ENCODE data around the gene PLAC8L1. TPM values are rescaled to one million over a fixed set of nuclear protein-coding genes. Genes with fewer than 3 reads are reported as not detected.
A peak's percentile ranks its signal among the peaks of the same experiment; 100 is the strongest.

PLAC8L1 gene
- total RNA-seq, 1 donor from 2014 or later, result 2.0 TPM

DNA sequence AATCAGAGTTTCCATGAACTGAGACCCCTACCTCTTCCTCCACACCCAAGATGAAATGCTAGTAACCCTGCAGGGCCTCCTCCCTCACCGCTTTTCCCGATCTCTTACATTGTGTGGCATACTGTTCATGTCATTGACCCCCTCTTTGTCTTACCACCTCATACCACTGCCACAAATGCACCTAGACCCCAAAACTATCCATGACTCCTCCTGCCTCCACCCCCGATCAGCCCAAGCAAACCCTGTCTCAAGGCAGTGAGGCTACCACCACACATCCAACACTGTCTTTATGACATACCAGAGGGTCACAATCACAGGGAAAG lies 55.7 kb downstream of the PLAC8L1 start:
- Mint-ChIP-seq H3K4me3 (ENCODE audit: unreplicated experiment) (no peak overlapping the region), H3K4me1 (ENCODE audit: low read depth, unreplicated experiment) (peaks cover 27% of the 10 kb centered on the region), H3K36me3 (ENCODE audit: low read depth, unreplicated experiment) (peaks cover 7% of the 10 kb centered on the region), H3K27ac (ENCODE audit: unreplicated experiment) (peak overlapping the region; percentile 8), H3K9me3 (ENCODE audit: unreplicated experiment) (no peaks in the 10 kb centered on the region), H3K27me3 (ENCODE audit: low read depth, unreplicated experiment) (no peaks in the 10 kb centered on the region)
- Histone ChIP-seq H2AFZ (ENCODE audit: low read depth, low read length) (no peak overlapping the region), H3K9ac (ENCODE audit: low read length) (peak overlapping the region; percentile 51), H3K27ac (ENCODE audit: low read depth, low read length) (no peak overlapping the region), H3K9me3 (ENCODE audit: insufficient read depth, low read depth, low read length) (no peaks in the 10 kb centered on the region), H3K27me3 (ENCODE audit: insufficient read depth, low read length) (no peaks in the 10 kb centered on the region), H3K79me2 (ENCODE audit: insufficient read depth, low read length) (no peaks in the 10 kb centered on the region), H4K20me1 (ENCODE audit: insufficient read depth, low read length) (no peaks in the 10 kb centered on the region), H3K4me1 (ENCODE audit: insufficient read depth, low read length) (peaks cover 9% of the 10 kb centered on the region), H3K4me3 (ENCODE audit: insufficient read depth, low read depth, low read length) (no peak overlapping the region), H3K4me2 (ENCODE audit: low read length) (no peak overlapping the region), H3K36me3 (ENCODE audit: insufficient read depth, low read length) (peaks cover 4% of the 10 kb centered on the region)
- no peak for DNase-seq (ENCODE audit: low read depth)
- TF ChIP-seq, protein P1, sequence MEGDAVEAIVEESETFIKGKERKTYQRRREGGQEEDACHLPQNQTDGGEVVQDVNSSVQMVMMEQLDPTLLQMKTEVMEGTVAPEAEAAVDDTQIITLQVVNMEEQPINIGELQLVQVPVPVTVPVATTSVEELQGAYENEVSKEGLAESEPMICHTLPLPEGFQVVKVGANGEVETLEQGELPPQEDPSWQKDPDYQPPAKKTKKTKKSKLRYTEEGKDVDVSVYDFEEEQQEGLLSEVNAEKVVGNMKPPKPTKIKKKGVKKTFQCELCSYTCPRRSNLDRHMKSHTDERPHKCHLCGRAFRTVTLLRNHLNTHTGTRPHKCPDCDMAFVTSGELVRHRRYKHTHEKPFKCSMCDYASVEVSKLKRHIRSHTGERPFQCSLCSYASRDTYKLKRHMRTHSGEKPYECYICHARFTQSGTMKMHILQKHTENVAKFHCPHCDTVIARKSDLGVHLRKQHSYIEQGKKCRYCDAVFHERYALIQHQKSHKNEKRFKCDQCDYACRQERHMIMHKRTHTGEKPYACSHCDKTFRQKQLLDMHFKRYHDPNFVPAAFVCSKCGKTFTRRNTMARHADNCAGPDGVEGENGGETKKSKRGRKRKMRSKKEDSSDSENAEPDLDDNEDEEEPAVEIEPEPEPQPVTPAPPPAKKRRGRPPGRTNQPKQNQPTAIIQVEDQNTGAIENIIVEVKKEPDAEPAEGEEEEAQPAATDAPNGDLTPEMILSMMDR (IDR thresholded peaks at IDR 0.05; ENCODE audit: insufficient read depth, low read depth, low read length), result no peak
- TF ChIP-seq EZH2 (IDR thresholded peaks at IDR 0.05; ENCODE audit: insufficient read depth, low read length), result no peak
- no peak for FAIRE-seq

DNA sequence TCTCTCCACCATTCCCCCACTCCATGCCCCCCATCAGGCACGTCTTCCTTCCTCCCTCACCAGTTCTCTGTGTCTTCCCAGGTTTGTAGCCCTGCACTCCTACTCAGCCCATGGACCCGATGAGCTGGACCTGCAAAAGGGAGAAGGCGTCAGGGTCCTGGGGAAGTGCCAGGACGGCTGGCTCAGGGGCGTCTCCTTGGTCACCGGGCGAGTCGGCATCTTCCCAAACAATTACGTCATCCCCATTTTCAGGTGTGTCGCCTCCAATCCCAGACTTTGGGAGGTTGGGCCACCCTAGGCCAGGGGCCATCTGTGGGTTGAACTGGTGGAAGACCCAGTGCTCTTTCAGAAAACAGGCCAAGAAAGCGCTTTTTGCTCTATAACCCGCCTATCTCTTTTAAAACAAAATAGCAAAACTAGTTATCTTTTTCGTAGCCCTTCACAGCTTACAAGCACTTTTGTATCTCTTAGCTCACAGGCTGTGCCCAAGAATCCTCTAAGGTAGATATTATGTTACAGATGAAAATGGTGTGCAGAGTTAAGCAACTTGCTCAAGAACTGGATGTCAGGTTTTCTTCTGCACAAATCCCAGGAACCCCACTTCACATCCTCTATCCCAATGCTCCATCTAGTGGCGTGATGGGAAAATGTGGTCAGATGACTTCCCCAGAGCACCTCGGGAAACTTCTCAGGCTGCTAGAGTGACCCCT lies 56.2 kb downstream of the PLAC8L1 start:
- Histone ChIP-seq H3K36me3 (ENCODE audit: insufficient read depth, low read length) (peaks cover 4% of the 10 kb centered on the region), H3K9me3 (ENCODE audit: insufficient read depth, low read depth, low read length) (no peaks in the 10 kb centered on the region), H3K9ac (ENCODE audit: low read length) (peak overlapping the region; percentile 51), H3K27me3 (ENCODE audit: insufficient read depth, low read length) (no peaks in the 10 kb centered on the region), H3K4me1 (ENCODE audit: insufficient read depth, low read length) (peaks cover 9% of the 10 kb centered on the region), H3K79me2 (ENCODE audit: insufficient read depth, low read length) (no peaks in the 10 kb centered on the region), H4K20me1 (ENCODE audit: insufficient read depth, low read length) (no peaks in the 10 kb centered on the region), H3K4me2 (ENCODE audit: low read length) (no peak overlapping the region), H3K27ac (ENCODE audit: low read depth, low read length) (no peak overlapping the region), H2AFZ (ENCODE audit: low read depth, low read length) (no peak overlapping the region), H3K4me3 (ENCODE audit: insufficient read depth, low read depth, low read length) (no peak overlapping the region)
- FAIRE-seq (peak; percentile 83), DNase-seq (ENCODE audit: low read depth) (peak; percentile 58)
- Mint-ChIP-seq H3K4me3 (ENCODE audit: unreplicated experiment) (no peak overlapping the region), H3K36me3 (ENCODE audit: low read depth, unreplicated experiment) (peaks cover 2% of the 10 kb centered on the region), H3K4me1 (ENCODE audit: low read depth, unreplicated experiment) (peaks cover 27% of the 10 kb centered on the region), H3K9me3 (ENCODE audit: unreplicated experiment) (no peaks in the 10 kb centered on the region), H3K27ac (ENCODE audit: unreplicated experiment) (peak overlapping the region; percentile 8), H3K27me3 (ENCODE audit: low read depth, unreplicated experiment) (no peaks in the 10 kb centered on the region)
- TF ChIP-seq EZH2 (IDR thresholded peaks at IDR 0.05; ENCODE audit: insufficient read depth, low read length), result no peak
- TF ChIP-seq, protein P1 (IDR thresholded peaks at IDR 0.05; ENCODE audit: insufficient read depth, low read depth, low read length), result peak; percentile 83

DNA sequence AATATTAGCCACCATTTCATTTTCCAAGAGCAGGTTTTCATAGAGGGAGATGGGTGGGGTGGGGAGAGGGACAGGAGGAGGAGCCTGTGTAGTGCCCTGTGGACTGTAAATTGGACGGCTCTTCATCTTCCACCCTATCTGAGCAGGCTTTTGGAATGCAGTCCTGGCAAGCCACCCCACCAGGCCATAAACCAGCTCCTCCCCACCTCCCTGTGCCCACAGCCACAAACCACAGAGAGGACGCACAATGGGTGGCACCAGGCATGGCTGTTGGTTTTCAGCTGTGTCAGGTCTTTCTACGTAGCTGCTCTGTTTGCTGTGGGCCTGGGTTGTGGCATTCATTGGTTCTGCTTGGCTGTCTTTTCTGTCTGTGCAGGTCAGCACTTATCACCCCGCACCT lies 58.0 kb downstream of the PLAC8L1 start:
- peaks cover 36% of the 10 kb centered on the region for H3K4me1 Mint-ChIP-seq (ENCODE audit: low read depth, unreplicated experiment)
- Histone ChIP-seq H3K79me2 (ENCODE audit: insufficient read depth, low read length) (no peaks in the 10 kb centered on the region), H3K4me1 (ENCODE audit: insufficient read depth, low read length) (peaks cover 19% of the 10 kb centered on the region), H3K4me3 (ENCODE audit: insufficient read depth, low read depth, low read length) (no peak overlapping the region), H3K9me3 (ENCODE audit: insufficient read depth, low read depth, low read length) (no peaks in the 10 kb centered on the region), H3K36me3 (ENCODE audit: insufficient read depth, low read length) (no peaks in the 10 kb centered on the region), H3K4me2 (ENCODE audit: low read length) (no peak overlapping the region), H2AFZ (ENCODE audit: low read depth, low read length) (no peak overlapping the region), H3K27me3 (ENCODE audit: insufficient read depth, low read length) (no peaks in the 10 kb centered on the region), H3K27ac (ENCODE audit: low read depth, low read length) (no peak overlapping the region), H4K20me1 (ENCODE audit: insufficient read depth, low read length) (no peaks in the 10 kb centered on the region), H3K9ac (ENCODE audit: low read length) (no peak overlapping the region)
- H3K27ac Mint-ChIP-seq (ENCODE audit: unreplicated experiment), result no peak overlapping the region
- H3K27me3 Mint-ChIP-seq (ENCODE audit: low read depth, unreplicated experiment), result no peaks in the 10 kb centered on the region
- H3K36me3 Mint-ChIP-seq (ENCODE audit: low read depth, unreplicated experiment), result peaks cover 2% of the 10 kb centered on the region
- H3K9me3 Mint-ChIP-seq (ENCODE audit: unreplicated experiment), result no peaks in the 10 kb centered on the region
- no peak overlapping the region for H3K4me3 Mint-ChIP-seq (ENCODE audit: unreplicated experiment)
- no peak for TF ChIP-seq EZH2 (IDR thresholded peaks at IDR 0.05; ENCODE audit: insufficient read depth, low read length)
- TF ChIP-seq, protein P1 (IDR thresholded peaks at IDR 0.05; ENCODE audit: insufficient read depth, low read depth, low read length), result no peak
- FAIRE-seq, result no peak
- no peak for DNase-seq (ENCODE audit: low read depth)
